GM12878 (cell line): ENCODE measurements around the gene NDUFA12. TPM values are rescaled to one million over a fixed set of nuclear protein-coding genes. Genes with fewer than 3 reads are reported as not detected.

Experiments
- ATAC-seq: fragments of 200-7000 bp; cut with Tn5 transposase; 3 replicates; pipeline ENCODE4 v1.9.1; 2020; ENCODE audit warnings: mild to moderate bottlenecking, moderate library complexity
- BruUV-seq: library from RNA; stranded (reverse); fragments of 400-500 nt; replicated peaks from 2 replicates; lab custom pipeline; 2021; lab: Mats Ljungman, UMichigan
- CTCF ChIA-PET: fragments of 300-600 bp; sonication (Branson Sonifier 250); formaldehyde crosslinking; extraction: SDS; loops from one replicate; lab custom pipeline; 2021; ENCODE audit warnings: inconsistent platforms; lab: Yijun Ruan, JAX
- POLR2A ChIA-PET: fragments of 350-600 bp; formaldehyde crosslinking; extraction: SDS; loops from one replicate; lab custom pipeline; 2021; ENCODE audit warnings: inconsistent platforms; lab: Charles Lee
- RAD21 ChIA-PET: fragments of 300-600 bp; sonication (Branson Sonifier 250); formaldehyde crosslinking; loops from one replicate; lab custom pipeline; 2023; ENCODE audit warnings: antibody characterized with exemption; ENCODE audit not compliant: unreplicated experiment; lab: Charles Lee
- SMC1A ChIA-PET: fragments of 300-600 bp; sonication (Branson Sonifier 250); formaldehyde crosslinking; loops from one replicate; lab custom pipeline; 2023; ENCODE audit not compliant: unreplicated experiment, uncharacterized antibody; lab: Charles Lee
- DNase-seq: peaks from one replicate; pipeline ENCODE4 v3.0.0-alpha.2; 2011; ENCODE audit warnings: low read depth, low spot score
- FAIRE-seq: peaks from 3 replicates; lab custom pipeline; 2011; peaks lifted over from hg19 to GRCh38; lab: Jason Lieb, UNC
- H2AFZ ChIP-seq: 2 replicates; pipeline ENCODE4 v1.6.0; 2011; ENCODE audit warnings: low read depth, low read length, control low read depth; ENCODE audit not compliant: control insufficient read depth
- H3K27ac ChIP-seq: 2 replicates; pipeline ENCODE4 v1.5.1; 2011; ENCODE audit warnings: control low read depth; ENCODE audit not compliant: control insufficient read depth, insufficient read depth
- H3K27me3 ChIP-seq, 2 experiments: replicated peaks in 1 of 2; 2 replicates each; pipeline versions ENCODE4 v1.6.0 to v1.6.1; 2011; ENCODE audit warnings: low read length in 1 of 2; ENCODE audit not compliant: control insufficient read depth in 2 of 2, insufficient read depth in 2 of 2
- H3K36me3 ChIP-seq, 2 experiments: 2 replicates each; pipeline ENCODE4 v1.5.1; 2011; ENCODE audit warnings: low read length in 1 of 2; ENCODE audit not compliant: control insufficient read depth in 2 of 2, insufficient read depth in 2 of 2
- H3K4me1 ChIP-seq: 2 replicates; pipeline ENCODE4 v1.6.1; 2011; ENCODE audit warnings: mild to moderate bottlenecking, low read length, moderate library complexity, mixed read lengths; ENCODE audit not compliant: control insufficient read depth, insufficient read depth
- H3K4me2 ChIP-seq: 2 replicates; pipeline ENCODE4 v1.6.0; 2011; ENCODE audit warnings: control low read depth; ENCODE audit not compliant: control insufficient read depth, insufficient read depth
- H3K4me3 ChIP-seq: fragments of 200-600 bp; sonication (generic); 2 replicates; pipeline ENCODE4 v1.5.1; 2016
- H3K79me2 ChIP-seq: 2 replicates; pipeline ENCODE4 v1.6.0; 2011; ENCODE audit warnings: low read length; ENCODE audit not compliant: control insufficient read depth, insufficient read depth
- H3K9ac ChIP-seq: 2 replicates; pipeline ENCODE4 v1.8.0; 2011; ENCODE audit warnings: low read length, control low read depth, mixed read lengths; ENCODE audit not compliant: control insufficient read depth, insufficient read depth
- H3K9me3 ChIP-seq: replicated peaks from 3 replicates; pipeline ENCODE4 v1.5.1; 2011; ENCODE audit warnings: mild to moderate bottlenecking, low read length; ENCODE audit not compliant: control insufficient read depth, insufficient read depth
- H4K20me1 ChIP-seq: 2 replicates; pipeline ENCODE4 v1.6.0; 2011; ENCODE audit not compliant: control insufficient read depth, insufficient read depth
- CREB1 ChIP-seq: IDR thresholded peaks from 2 replicates; pipeline ENCODE4 v1.6.1; 2012; ENCODE audit warnings: low read depth, mild to moderate bottlenecking, inconsistent platforms
- ETV6 ChIP-seq, 2 experiments: fragments of 450-650 bp in 1 of 2; IDR thresholded peaks in 1 of 2; conservative IDR thresholded peaks in 1 of 2; 2 replicates each; pipeline ENCODE4 v1.6.1; 2014; ENCODE audit warnings: antibody characterized with exemption in 1 of 2, borderline replicate concordance in 1 of 2, low read depth in 1 of 2, mild to moderate bottlenecking in 1 of 2, moderate library complexity in 1 of 2
- KLF5 ChIP-seq: fragments of 450-650 bp; IDR thresholded peaks from 2 replicates; pipeline ENCODE4 v1.6.1; 2014; ENCODE audit warnings: mild to moderate bottlenecking; ENCODE audit not compliant: partially characterized antibody
- PAX5 ChIP-seq: IDR thresholded peaks from 2 replicates; pipeline ENCODE4 v1.6.1; 2011; ENCODE audit warnings: low read depth, low read length, borderline replicate concordance
- SMAD1 ChIP-seq: fragments of 450-650 bp; IDR thresholded peaks from 2 replicates; pipeline ENCODE4 v1.6.1; 2018; ENCODE audit warnings: mild to moderate bottlenecking, low read depth; ENCODE audit not compliant: partially characterized antibody
- TCF12 ChIP-seq: IDR thresholded peaks from 2 replicates; pipeline ENCODE4 v1.6.1; 2011; ENCODE audit warnings: low read depth, mild to moderate bottlenecking, low read length
- YY1 ChIP-seq: IDR thresholded peaks from 2 replicates; pipeline ENCODE4 v1.6.1; 2011; ENCODE audit warnings: low read depth, mild to moderate bottlenecking, low read length
- ZNF207 ChIP-seq: fragments of 450-650 bp; IDR thresholded peaks from 2 replicates; pipeline ENCODE4 v1.6.1; 2014; ENCODE audit warnings: antibody characterized with exemption, mild to moderate bottlenecking, borderline replicate concordance
- ZSCAN29 ChIP-seq: fragments of 450-650 bp; IDR thresholded peaks from 2 replicates; pipeline ENCODE4 v1.6.1; 2017; ENCODE audit warnings: mild to moderate bottlenecking, moderate library complexity
- WGBS: methylation state at CpG from one replicate; pipeline ENCODE4 v1.1.6; 2016; ENCODE audit warnings: low lambda C conversion rate; ENCODE audit not compliant: insufficient replicate concordance, insufficient coverage; ENCODE audit errors: missing lambda C conversion rate; 5-methylcytosine and 5-hydroxymethylcytosine counted together
- in situ Hi-C: fragments of 300-500 bp; cut with MboI; formaldehyde crosslinking; loops from 9 replicates; pipeline ENCODE4 v1.14.3; 2018; ENCODE audit warnings: mixed read lengths
- intact Hi-C: fragments of 100-400 bp; cut with micrococcal nuclease; formaldehyde crosslinking; loops from one replicate; pipeline ENCODE4 v1.14.2; 2022; ENCODE audit not compliant: unreplicated experiment
- polyA plus RNA-seq, 11 experiments: library from polyadenylated mRNA; depleted of rRNA in 4 of 11; unstranded in 6 of 11; stranded (reverse) in 5 of 11; fragments of >200 nt; fragmentation: Nextera tagmentation in 4 of 11; fragmentation: Illumina TruSeq in 1 of 11; extraction: Ambion mirVana in 4 of 11; extraction: Trizol in 1 of 11; gene quantifications; 1 replicate in 1 of 11; 2 replicates in 10 of 11; pipeline versions ENCODE4 v1.2.1 to v1.2.3, GENCODE V29; 2011 to 2016; ENCODE audit warnings: inconsistent platforms in 2 of 11, missing spikeins in 2 of 11, low read depth in 1 of 11
- total RNA-seq, 4 experiments: library from RNA; depleted of rRNA in 3 of 4; stranded (reverse); fragments of >200 nt in 3 of 4; fragmentation: Illumina TruSeq in 1 of 4; extraction: Trizol in 1 of 4; gene quantifications; 2 replicates each; pipeline versions ENCODE4 v1.2.1 to v1.2.3, GENCODE V29; 2013 to 2021
- TF ChIP-seq, protein P1 (sequence below): IDR thresholded peaks from 2 replicates; pipeline ENCODE4 v1.6.1; 2011; ENCODE audit warnings: borderline replicate concordance, low read depth, mild to moderate bottlenecking, moderate library complexity, mixed read lengths, low read length; ENCODE audit not compliant: insufficient read depth; ENCODE audit errors: extremely low read length
- TF ChIP-seq, protein P2 (sequence below): fragments of 450-650 bp; IDR thresholded peaks from 2 replicates; pipeline ENCODE4 v1.6.1; 2016; ENCODE audit warnings: mild to moderate bottlenecking
- TF ChIP-seq, protein P3 (sequence below): fragments of 450-650 bp; IDR thresholded peaks from 2 replicates; pipeline ENCODE4 v1.6.1; 2017; ENCODE audit warnings: low read depth, mild to moderate bottlenecking, moderate library complexity
- TF ChIP-seq, protein P4 (sequence below): fragments of 450-650 bp; IDR thresholded peaks from 2 replicates; pipeline ENCODE4 v1.6.1; 2018; ENCODE audit warnings: borderline replicate concordance, mild to moderate bottlenecking; ENCODE audit not compliant: partially characterized antibody

Gene NDUFA12
- total and polyA plus RNA-seq, 10 of the 15 experiments (the other 5 are each of a cell fraction or from before 2014, with no cell fraction given): 141 to 1,021 (median 295) TPM

DNA sequence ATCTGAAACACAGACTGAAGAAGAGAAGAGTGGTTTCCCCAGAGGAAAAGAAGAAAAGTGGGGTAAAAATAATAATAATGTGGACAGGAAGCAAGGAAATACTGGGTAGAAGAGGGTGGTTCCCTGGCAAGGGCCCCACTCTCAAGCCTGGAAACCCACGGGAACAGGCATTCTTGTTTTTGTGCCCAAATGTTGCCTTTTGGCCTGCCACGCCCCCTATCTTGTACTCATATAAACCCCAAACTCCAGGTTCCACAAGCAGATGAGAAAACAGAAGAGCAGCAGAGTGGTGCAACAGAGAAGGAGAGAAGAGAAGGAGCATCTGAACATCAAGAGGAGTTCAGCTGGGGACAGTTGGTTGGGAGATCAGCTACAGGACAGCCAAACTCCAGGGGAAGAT lies 51.2 kb downstream of the NDUFA12 start:
- WGBS: 62% methylated on average over 2 of the region's 2 CpGs
- ChIA-PET RAD21 (no interaction called here), POLR2A (no interaction called here), SMC1A (no interaction called here), CTCF (no interaction called here)
- Histone ChIP-seq H3K4me2 (no peak overlapping the region), H3K4me1 (no peaks in the 10 kb centered on the region), H2AFZ (no peak overlapping the region), H3K27me3 (peaks cover 2 to 4% of the 10 kb centered on the region in 2 experiments; a peak in 3 of 4 replicates), H4K20me1 (no peaks in the 10 kb centered on the region), H3K79me2 (no peaks in the 10 kb centered on the region), H3K27ac (no peak overlapping the region), H3K9me3 (no peaks in the 10 kb centered on the region), H3K36me3 (no peaks in the 10 kb centered on the region), H3K4me3 (no peak overlapping the region), H3K9ac (no peak overlapping the region)
- FAIRE-seq (no peak), ATAC-seq (no peak), DNase-seq (no peak)
- intact Hi-C loops: no loop called here
- no TSS peak for BruUV-seq
- in situ Hi-C loops: no loop called here
- TF ChIP-seq ETV6 (conservative IDR thresholded peaks at IDR 0.05 in 1 of 2, IDR thresholded peaks at IDR 0.05 in 1 of 2; ENCODE audit: borderline replicate concordance in 1 of 2, low read depth in 1 of 2): no peak
- TF ChIP-seq CREB1: no peak
- TF ChIP-seq ZNF207: no peak
- no peak for TF ChIP-seq YY1
- TF ChIP-seq PAX5: no peak
- TF ChIP-seq, protein P1, sequence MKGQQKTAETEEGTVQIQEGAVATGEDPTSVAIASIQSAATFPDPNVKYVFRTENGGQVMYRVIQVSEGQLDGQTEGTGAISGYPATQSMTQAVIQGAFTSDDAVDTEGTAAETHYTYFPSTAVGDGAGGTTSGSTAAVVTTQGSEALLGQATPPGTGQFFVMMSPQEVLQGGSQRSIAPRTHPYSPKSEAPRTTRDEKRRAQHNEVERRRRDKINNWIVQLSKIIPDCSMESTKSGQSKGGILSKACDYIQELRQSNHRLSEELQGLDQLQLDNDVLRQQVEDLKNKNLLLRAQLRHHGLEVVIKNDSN: no peak
- TF ChIP-seq, protein P2, sequence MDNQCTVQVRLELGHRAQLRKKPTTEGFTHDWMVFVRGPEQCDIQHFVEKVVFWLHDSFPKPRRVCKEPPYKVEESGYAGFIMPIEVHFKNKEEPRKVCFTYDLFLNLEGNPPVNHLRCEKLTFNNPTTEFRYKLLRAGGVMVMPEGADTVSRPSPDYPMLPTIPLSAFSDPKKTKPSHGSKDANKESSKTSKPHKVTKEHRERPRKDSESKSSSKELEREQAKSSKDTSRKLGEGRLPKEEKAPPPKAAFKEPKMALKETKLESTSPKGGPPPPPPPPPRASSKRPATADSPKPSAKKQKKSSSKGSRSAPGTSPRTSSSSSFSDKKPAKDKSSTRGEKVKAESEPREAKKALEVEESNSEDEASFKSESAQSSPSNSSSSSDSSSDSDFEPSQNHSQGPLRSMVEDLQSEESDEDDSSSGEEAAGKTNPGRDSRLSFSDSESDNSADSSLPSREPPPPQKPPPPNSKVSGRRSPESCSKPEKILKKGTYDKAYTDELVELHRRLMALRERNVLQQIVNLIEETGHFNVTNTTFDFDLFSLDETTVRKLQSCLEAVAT: no peak
- TF ChIP-seq TCF12: no peak
- TF ChIP-seq, protein P3, sequence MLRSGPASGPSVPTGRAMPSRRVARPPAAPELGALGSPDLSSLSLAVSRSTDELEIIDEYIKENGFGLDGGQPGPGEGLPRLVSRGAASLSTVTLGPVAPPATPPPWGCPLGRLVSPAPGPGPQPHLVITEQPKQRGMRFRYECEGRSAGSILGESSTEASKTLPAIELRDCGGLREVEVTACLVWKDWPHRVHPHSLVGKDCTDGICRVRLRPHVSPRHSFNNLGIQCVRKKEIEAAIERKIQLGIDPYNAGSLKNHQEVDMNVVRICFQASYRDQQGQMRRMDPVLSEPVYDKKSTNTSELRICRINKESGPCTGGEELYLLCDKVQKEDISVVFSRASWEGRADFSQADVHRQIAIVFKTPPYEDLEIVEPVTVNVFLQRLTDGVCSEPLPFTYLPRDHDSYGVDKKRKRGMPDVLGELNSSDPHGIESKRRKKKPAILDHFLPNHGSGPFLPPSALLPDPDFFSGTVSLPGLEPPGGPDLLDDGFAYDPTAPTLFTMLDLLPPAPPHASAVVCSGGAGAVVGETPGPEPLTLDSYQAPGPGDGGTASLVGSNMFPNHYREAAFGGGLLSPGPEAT: no peak
- TF ChIP-seq, protein P4, sequence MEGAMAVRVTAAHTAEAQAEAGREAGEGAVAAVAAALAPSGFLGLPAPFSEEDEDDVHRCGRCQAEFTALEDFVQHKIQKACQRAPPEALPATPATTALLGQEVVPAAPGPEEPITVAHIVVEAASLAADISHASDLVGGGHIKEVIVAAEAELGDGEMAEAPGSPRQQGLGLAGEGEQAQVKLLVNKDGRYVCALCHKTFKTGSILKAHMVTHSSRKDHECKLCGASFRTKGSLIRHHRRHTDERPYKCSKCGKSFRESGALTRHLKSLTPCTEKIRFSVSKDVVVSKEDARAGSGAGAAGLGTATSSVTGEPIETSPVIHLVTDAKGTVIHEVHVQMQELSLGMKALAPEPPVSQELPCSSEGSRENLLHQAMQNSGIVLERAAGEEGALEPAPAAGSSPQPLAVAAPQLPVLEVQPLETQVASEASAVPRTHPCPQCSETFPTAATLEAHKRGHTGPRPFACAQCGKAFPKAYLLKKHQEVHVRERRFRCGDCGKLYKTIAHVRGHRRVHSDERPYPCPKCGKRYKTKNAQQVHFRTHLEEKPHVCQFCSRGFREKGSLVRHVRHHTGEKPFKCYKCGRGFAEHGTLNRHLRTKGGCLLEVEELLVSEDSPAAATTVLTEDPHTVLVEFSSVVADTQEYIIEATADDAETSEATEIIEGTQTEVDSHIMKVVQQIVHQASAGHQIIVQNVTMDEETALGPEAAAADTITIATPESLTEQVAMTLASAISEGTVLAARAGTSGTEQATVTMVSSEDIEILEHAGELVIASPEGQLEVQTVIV: no peak
- TF ChIP-seq KLF5: no peak
- TF ChIP-seq SMAD1: no peak
- TF ChIP-seq ZSCAN29: no peak
